ENCODE measurements around the gene SOSTDC1. TPM values are rescaled to one million over a fixed set of nuclear protein-coding genes. Genes with fewer than 3 reads are reported as not detected.

SOSTDC1 gene, protein sequence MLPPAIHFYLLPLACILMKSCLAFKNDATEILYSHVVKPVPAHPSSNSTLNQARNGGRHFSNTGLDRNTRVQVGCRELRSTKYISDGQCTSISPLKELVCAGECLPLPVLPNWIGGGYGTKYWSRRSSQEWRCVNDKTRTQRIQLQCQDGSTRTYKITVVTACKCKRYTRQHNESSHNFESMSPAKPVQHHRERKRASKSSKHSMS
- total RNA-seq (2021) (not detected in 2 replicates), Bru-seq, nascent RNA (percentile 9 among the genes with signal in this experiment), BruChase-seq, experiment 1, labeled RNA remaining after a 2-hour chase (percentile 4 among the genes with signal in this experiment), BruChase-seq, experiment 2, labeled RNA remaining after a 6-hour chase (percentile 1 among the genes with signal in this experiment)
- long read RNA-seq: 0 reads

DNA sequence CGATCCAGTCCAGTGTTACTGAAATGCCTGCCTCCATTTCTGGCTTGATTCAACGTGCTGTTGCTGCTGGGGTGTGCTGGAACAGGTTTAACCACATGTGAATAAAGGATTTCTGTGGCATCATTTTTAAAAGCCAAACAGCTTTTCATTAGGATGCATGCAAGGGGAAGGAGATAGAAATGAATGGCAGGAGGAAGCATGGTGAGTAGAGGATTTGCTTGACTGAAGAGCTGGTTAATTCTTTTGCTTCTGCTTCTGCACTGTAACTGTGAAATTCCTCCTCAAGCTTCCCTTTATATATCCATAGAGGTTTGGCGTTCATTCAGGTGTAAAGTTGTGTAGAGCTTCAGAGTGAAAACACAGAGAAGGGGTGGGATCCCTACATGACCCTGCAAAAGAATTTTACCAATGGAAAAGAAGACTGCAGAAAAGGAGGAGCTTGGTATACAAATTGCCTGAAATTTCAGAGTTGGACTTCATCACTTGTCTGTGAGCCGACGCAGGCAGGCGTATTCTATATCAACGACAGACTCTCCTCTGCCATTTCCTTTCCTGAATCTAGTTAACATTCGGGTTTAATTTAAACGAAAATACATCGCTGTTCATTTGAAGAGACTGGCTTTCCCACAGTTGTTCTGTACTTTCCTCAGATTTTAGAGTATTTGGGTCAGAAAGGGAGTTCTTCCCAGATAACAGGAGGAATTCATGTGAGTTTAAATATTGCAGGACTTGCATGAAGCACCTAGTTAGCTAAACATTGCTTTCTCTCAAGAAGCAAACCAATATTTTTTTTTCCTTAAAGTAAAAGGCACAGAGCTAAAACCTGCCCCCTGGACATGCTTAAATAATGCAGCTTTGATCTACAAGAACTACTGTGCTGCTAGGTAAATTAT lies at the start of gene SOSTDC1:
Gene SOSTDC1, minus strand, starts transcription at position 270 of the 893 bp plus-strand sequence. Its CDS starts 70 bp downstream, at position 200.
- intact Hi-C loops (cut with micrococcal nuclease; ENCODE audit: unreplicated experiment): no loop called here
- peaks cover 43% of the 10 kb centered on the region for H3K4me1 ChIP-seq (ENCODE audit: insufficient read depth, low read length, poor library complexity, severe bottlenecking)
- H3K27me3 ChIP-seq (replicated peaks; ENCODE audit: insufficient read depth, low read depth, low read length, poor library complexity): no peaks in the 10 kb centered on the region
- H3K4me3 ChIP-seq (ENCODE audit: low read depth, low read length, poor library complexity, severe bottlenecking): no peak within 1 kb of the TSS
- POLR2A ChIA-PET (ENCODE audit: low non-redundant PET): no interaction called here
- no peaks in the 10 kb centered on the region for H3K36me3 ChIP-seq (ENCODE audit: insufficient read depth, low read length, poor library complexity, severe bottlenecking)
- no TSS peak for BruUV-seq (replicated peaks)
- no peaks in the 10 kb centered on the region for H3K9me3 ChIP-seq (ENCODE audit: low read depth, low read length, poor library complexity, severe bottlenecking)
- DNase-seq (ENCODE audit: low spot score): no peak
- CTCF ChIA-PET: no interaction called here
- no peak for TF ChIP-seq EZH2 (IDR thresholded peaks at IDR 0.05; ENCODE audit: borderline replicate concordance, low read depth, low read length, poor library complexity, severe bottlenecking)
- TF ChIP-seq, protein P1, sequence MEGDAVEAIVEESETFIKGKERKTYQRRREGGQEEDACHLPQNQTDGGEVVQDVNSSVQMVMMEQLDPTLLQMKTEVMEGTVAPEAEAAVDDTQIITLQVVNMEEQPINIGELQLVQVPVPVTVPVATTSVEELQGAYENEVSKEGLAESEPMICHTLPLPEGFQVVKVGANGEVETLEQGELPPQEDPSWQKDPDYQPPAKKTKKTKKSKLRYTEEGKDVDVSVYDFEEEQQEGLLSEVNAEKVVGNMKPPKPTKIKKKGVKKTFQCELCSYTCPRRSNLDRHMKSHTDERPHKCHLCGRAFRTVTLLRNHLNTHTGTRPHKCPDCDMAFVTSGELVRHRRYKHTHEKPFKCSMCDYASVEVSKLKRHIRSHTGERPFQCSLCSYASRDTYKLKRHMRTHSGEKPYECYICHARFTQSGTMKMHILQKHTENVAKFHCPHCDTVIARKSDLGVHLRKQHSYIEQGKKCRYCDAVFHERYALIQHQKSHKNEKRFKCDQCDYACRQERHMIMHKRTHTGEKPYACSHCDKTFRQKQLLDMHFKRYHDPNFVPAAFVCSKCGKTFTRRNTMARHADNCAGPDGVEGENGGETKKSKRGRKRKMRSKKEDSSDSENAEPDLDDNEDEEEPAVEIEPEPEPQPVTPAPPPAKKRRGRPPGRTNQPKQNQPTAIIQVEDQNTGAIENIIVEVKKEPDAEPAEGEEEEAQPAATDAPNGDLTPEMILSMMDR (conservative IDR thresholded peaks at IDR 0.05; ENCODE audit: low read depth, low read length): no peak
- H3K27ac ChIP-seq (ENCODE audit: low read depth, low read length, poor library complexity, severe bottlenecking): no peak within 1 kb of the TSS

DNA sequence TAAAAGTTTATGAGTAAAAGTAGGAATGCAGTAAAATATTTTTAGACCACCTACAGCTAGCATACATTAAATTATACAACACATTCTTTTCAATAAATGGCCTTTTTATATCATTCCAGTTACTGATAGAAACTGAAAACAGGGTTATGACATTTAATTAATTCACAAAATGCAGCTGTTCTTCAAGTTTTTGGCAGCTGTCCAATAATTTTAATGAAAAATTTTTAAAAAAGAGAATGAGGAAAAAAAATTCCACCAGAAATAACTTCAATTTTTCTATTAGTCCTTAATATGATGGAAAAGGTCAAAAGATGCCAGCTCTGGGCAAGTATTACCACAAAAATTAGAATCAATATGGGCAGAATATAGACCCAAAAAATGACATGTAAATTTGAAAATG lies 49.2 kb upstream of the SOSTDC1 start:
- peaks cover 3% of the 10 kb centered on the region for H3K9me3 ChIP-seq (ENCODE audit: low read depth, low read length, poor library complexity, severe bottlenecking)
- H3K27ac ChIP-seq (ENCODE audit: low read depth, low read length, poor library complexity, severe bottlenecking): no peak overlapping the region
- H3K4me3 ChIP-seq (ENCODE audit: low read depth, low read length, poor library complexity, severe bottlenecking): no peak overlapping the region
- ChIA-PET CTCF (no interaction called here), POLR2A (ENCODE audit: low non-redundant PET) (interaction anchor here (0.7 kb wide), 1 partner anchor 196 kb away, joined by 4 read pairs; no protein-coding TSS in a partner anchor)
- TF ChIP-seq EZH2 (IDR thresholded peaks at IDR 0.05; ENCODE audit: borderline replicate concordance, low read depth, low read length, poor library complexity, severe bottlenecking): no peak
- TF ChIP-seq, protein P1 (conservative IDR thresholded peaks at IDR 0.05; ENCODE audit: low read depth, low read length): no peak
- peaks cover 15% of the 10 kb centered on the region for H3K4me1 ChIP-seq (ENCODE audit: insufficient read depth, low read length, poor library complexity, severe bottlenecking)
- peaks cover 31% of the 10 kb centered on the region for H3K27me3 ChIP-seq (replicated peaks; ENCODE audit: insufficient read depth, low read depth, low read length, poor library complexity)
- H3K36me3 ChIP-seq (ENCODE audit: insufficient read depth, low read length, poor library complexity, severe bottlenecking): no peaks in the 10 kb centered on the region
- no TSS peak for BruUV-seq (replicated peaks)
- intact Hi-C loops (cut with micrococcal nuclease; ENCODE audit: unreplicated experiment): loop anchor here (5.0 kb wide), 1 partner anchor 198 kb away; no protein-coding TSS in a partner anchor
- no peak for DNase-seq (ENCODE audit: low spot score)

DNA sequence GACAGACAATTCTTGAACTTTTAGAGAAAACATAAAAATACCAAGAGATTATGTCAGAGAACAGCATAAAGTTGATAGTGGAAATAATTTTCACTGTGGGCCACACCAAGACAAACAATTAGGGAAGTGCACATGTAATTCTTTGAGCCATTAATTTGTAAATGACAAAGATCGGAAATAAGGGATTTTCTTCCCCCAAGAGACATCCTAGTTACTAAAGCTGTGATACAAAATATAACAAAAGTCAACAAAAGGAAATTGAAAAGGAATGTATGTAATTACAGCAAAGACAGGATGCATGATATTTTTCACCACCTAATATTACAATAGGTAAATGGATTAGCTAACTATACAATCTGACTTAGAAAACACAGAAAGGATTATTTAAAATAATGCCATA lies 48.7 kb upstream of the SOSTDC1 start:
- Histone ChIP-seq H3K4me3 (ENCODE audit: low read depth, low read length, poor library complexity, severe bottlenecking) (no peak overlapping the region), H3K4me1 (ENCODE audit: insufficient read depth, low read length, poor library complexity, severe bottlenecking) (peaks cover 15% of the 10 kb centered on the region), H3K9me3 (ENCODE audit: low read depth, low read length, poor library complexity, severe bottlenecking) (no peaks in the 10 kb centered on the region), H3K27ac (ENCODE audit: low read depth, low read length, poor library complexity, severe bottlenecking) (no peak overlapping the region), H3K27me3 (replicated peaks; ENCODE audit: insufficient read depth, low read depth, low read length, poor library complexity) (peaks cover 31% of the 10 kb centered on the region), H3K36me3 (ENCODE audit: insufficient read depth, low read length, poor library complexity, severe bottlenecking) (no peaks in the 10 kb centered on the region)
- CTCF ChIA-PET: no interaction called here
- BruUV-seq (replicated peaks): no TSS peak
- peak; percentile 96 for DNase-seq (ENCODE audit: low spot score)
- POLR2A ChIA-PET (ENCODE audit: low non-redundant PET): no interaction called here
- TF ChIP-seq, protein P1 (conservative IDR thresholded peaks at IDR 0.05; ENCODE audit: low read depth, low read length): no peak
- no peak for TF ChIP-seq EZH2 (IDR thresholded peaks at IDR 0.05; ENCODE audit: borderline replicate concordance, low read depth, low read length, poor library complexity, severe bottlenecking)
- intact Hi-C loops (cut with micrococcal nuclease; ENCODE audit: unreplicated experiment): loop anchor here (5.0 kb wide), 1 partner anchor 198 kb away; no protein-coding TSS in a partner anchor
